Stimulated activated CD4-positive, alpha-beta T cell treated with anti-CD3 and anti-CD28 coated beads, Interleukin-2, amount 100 ng/mL, for 4 hours (primary cell): ENCODE data around the gene TWNK.

ENCODE experiments used
- DNase-seq: peaks from one replicate; pipeline ENCODE4 v3.0.0-alpha.2; 2020; ENCODE audit warnings: low read depth

Gene TWNK

DNA sequence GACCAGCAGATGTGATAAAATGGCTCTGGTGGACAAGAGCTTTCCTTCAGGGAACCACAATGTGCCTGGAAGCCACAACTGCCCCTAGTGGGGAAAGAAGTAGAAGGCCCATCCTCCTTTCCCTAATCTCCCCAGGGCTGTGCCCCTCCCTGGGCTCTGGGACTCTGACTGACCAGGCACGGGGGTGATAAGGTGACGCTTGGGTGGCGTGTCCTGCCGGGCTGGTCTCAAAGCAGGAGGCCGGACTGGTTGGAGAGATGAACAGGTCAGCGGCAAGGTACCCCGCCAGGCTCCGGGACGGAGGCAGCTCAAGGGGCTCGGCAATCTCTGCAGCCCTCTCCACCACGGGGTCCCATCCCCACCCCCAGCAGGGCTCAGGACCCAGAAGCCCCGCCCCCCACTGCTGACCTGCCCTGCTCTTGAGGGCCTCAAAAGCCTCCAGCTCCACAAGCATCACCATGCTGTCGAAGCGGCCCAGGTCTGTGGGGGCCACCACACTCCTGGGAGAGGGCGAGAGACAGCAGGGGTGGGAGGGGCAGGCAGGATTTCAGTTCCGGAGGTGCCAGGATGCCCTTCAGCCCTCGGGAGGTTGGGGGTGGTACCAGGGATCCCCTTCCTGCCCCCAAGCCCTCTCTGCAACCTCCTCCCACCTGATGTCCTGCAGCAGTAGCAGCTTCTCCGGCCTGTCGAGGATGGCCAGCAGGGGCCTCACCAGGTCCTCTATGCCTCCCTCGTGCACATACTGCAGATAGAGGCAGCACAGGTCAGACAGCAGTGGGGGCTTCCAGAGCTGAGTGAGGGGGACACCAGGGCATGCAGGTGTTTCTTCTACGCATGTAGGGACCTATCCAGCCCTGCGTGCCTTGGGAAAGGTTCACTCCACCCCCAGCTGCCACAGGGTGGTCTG lies 24.4 kb downstream of the TWNK start:
- no peak for DNase-seq

GRCh38 chr10:101012525-101013364 lies 25.4 kb downstream of the TWNK start:
- DNase-seq, result peak; percentile 59

GRCh38 chr10:101013365-101013825 lies 26.1 kb downstream of the TWNK start:
- DNase-seq, result no peak

GRCh38 chr10:101014230-101014884 lies 27.0 kb downstream of the TWNK start:
- DNase-seq, result peak; percentile 59

DNA sequence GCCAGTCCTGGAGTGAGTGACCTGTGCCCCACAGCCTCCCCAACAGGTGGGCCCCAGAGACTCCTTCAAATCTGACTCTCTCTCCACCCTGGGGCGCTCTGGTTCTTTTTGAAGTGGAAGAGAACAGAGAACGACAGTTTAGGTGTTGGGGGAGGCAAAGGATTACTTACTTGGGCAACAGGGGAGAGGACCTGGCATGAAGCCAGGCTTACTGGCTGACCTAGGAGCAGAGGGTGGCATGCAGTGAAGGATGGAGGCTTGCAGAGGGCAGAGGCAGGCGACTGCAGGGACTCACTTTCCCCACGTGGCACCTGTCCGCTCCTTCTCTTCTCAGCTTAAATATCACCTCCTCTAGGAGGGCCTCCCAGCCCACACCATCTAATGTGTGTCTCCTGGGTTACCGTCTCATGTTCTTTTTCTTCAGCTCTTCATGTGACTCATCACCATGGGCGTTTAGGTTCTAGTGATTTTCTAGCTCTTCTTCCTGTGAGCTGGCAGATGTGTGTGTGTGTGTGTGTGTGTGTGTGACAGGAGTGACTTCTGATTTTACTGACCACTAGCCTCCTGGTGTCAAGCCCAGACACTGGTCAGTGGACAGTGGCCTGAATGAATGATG lies 27.7 kb downstream of the TWNK start:
- no peak for DNase-seq

DNA sequence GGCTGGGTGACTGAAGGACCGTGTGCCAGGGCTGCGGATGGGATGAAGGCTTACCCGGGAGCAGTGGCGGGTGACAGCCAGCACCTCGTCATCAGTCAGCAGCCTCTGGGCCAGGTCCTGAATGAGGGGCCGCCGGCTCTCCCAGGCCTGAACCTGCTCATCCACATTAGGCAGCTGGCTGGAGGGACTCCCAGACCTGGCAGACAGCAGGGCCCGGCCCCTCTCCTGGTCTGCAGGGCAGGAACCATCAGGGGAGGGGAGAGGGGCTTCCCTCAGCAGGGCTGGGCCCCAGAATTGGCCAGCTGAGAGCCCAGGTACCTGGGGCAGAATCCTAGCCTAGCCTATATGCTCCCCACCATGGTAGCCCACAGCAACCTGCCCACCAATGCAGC lies 28.2 kb downstream of the TWNK start:
- no peak for DNase-seq

- DNase-seq, result no peak
Measured at GRCh38 chr10:101016814-101017213, 29.5 kb downstream of the TWNK start.

GRCh38 chr10:101018118-101018599 lies 30.8 kb downstream of the TWNK start:
- DNase-seq, result no peak

- peak; percentile 47 for DNase-seq
Measured at GRCh38 chr10:101018600-101019439, 31.5 kb downstream of the TWNK start.

GRCh38 chr10:101019440-101019703 lies 32.0 kb downstream of the TWNK start:
- no peak for DNase-seq

- no peak for DNase-seq
Measured at GRCh38 chr10:101020427-101021075, 33.2 kb downstream of the TWNK start.

GRCh38 chr10:101021239-101021638 lies 33.9 kb downstream of the TWNK start:
- DNase-seq, result no peak

GRCh38 chr10:101021692-101022251 lies 34.4 kb downstream of the TWNK start:
- DNase-seq, result no peak

- no peak for DNase-seq
Measured at GRCh38 chr10:101022967-101023705, 35.8 kb downstream of the TWNK start.

GRCh38 chr10:101027106-101027720 lies 39.9 kb downstream of the TWNK start:
- no peak for DNase-seq

DNA sequence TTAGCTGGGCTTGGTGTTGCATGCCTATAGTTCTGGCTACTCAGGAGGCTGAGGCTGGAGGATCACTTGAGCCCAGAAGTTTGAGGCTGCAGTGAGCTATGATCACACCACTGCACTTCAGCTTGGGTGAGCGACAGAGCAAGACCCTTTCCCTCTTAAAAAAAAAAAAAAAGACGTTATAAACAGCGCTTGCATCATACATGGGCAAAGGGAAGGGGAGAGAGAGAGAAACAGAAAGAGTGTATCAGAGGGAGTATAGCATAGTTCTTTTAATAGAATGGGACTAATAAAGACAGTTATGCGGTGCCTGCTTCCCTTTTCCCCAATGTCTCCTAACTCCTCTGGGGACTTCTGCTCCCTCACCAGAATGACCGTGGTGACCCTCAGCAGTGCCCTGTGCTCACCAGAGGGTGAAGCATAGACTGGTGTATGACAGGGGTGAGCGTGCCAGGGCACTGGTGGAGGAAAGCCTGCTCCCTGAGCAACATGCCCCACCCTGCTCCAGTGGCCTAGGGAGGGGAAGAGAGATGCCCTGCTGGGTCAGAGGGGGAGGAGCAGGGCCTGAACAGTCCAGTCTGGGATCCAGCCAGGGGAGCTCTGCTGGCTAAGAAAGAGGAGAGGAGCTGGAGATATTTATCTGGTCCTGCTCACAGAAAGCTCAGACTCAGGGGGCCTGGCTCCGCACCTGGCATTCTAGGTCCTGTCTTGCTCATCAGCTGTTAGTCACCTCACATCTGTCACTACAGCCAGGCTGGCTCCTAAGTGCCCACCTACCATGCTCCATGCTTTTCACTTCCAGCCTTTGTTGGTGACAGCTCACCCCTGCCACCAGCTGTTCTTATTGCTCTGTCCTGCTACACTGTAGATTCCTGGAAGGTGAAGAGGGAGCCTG lies 41.3 kb downstream of the TWNK start:
- DNase-seq, result no peak

- no peak for DNase-seq
Measured at GRCh38 chr10:101029520-101030295, 42.4 kb downstream of the TWNK start.
